ELF-1 (cell line): Measurements from ENCODE around the gene CD46.
A peak's percentile ranks its signal among the peaks of the same experiment; 100 is the strongest.

Experiments used
- DNase-seq: peaks from one replicate; pipeline ENCODE4 v3.0.0-alpha.2; 2016; ENCODE audit warnings: low read depth, low spot score

Gene CD46

GRCh38 chr1:207794861-207795260 lies 43.0 kb downstream of the CD46 start:
- DNase-seq: no peak

- peak; percentile 63 for DNase-seq
Observed at GRCh38 chr1:207797229-207797973, 45.5 kb downstream of the CD46 start.

- DNase-seq: no peak
Observed at GRCh38 chr1:207798847-207799246, 47.0 kb downstream of the CD46 start.

GRCh38 chr1:207799989-207800648 lies 48.3 kb downstream of the CD46 start:
- DNase-seq: no peak

- no peak for DNase-seq
Observed at GRCh38 chr1:207801819-207802218, 50.0 kb downstream of the CD46 start.

GRCh38 chr1:207803678-207804077 lies 51.8 kb downstream of the CD46 start:
- DNase-seq: no peak

- no peak for DNase-seq
Observed at GRCh38 chr1:207804721-207805468, 53.0 kb downstream of the CD46 start.

GRCh38 chr1:207805841-207806421 lies 54.1 kb downstream of the CD46 start:
- peak; percentile 45 for DNase-seq

GRCh38 chr1:207806531-207807325 lies 54.9 kb downstream of the CD46 start:
- no peak for DNase-seq

- DNase-seq: no peak
Observed at GRCh38 chr1:207807326-207807689, 55.5 kb downstream of the CD46 start.

GRCh38 chr1:207807690-207808321 lies 56.0 kb downstream of the CD46 start:
- no peak for DNase-seq

GRCh38 chr1:207808322-207808705 lies 56.5 kb downstream of the CD46 start:
- DNase-seq: no peak

- DNase-seq: no peak
Observed at GRCh38 chr1:207808911-207809555, 57.2 kb downstream of the CD46 start.

- DNase-seq: no peak
Observed at GRCh38 chr1:207810173-207810572, 58.3 kb downstream of the CD46 start.

GRCh38 chr1:207810606-207811295 lies 58.9 kb downstream of the CD46 start:
- no peak for DNase-seq

GRCh38 chr1:207811319-207811718 lies 59.5 kb downstream of the CD46 start:
- DNase-seq: no peak

GRCh38 chr1:207811920-207812720 lies 60.3 kb downstream of the CD46 start:
- peak; percentile 80 for DNase-seq

GRCh38 chr1:207812778-207813511 lies 61.1 kb downstream of the CD46 start:
- no peak for DNase-seq
